ENCODE data around the gene NFS1. TPM values are rescaled to one million over a fixed set of nuclear protein-coding genes. Genes with fewer than 3 reads are reported as not detected.
A peak's percentile ranks its signal among the peaks of the same experiment; 100 is the strongest.
"Not testable (repeated sequence)": the region's sequence is repeated elsewhere in the genome, so short reads cannot be mapped to it uniquely, and the experiment has no call there.

NFS1 gene
- total RNA-seq, result 12.8 and 28.0 TPM in 2 replicates

DNA sequence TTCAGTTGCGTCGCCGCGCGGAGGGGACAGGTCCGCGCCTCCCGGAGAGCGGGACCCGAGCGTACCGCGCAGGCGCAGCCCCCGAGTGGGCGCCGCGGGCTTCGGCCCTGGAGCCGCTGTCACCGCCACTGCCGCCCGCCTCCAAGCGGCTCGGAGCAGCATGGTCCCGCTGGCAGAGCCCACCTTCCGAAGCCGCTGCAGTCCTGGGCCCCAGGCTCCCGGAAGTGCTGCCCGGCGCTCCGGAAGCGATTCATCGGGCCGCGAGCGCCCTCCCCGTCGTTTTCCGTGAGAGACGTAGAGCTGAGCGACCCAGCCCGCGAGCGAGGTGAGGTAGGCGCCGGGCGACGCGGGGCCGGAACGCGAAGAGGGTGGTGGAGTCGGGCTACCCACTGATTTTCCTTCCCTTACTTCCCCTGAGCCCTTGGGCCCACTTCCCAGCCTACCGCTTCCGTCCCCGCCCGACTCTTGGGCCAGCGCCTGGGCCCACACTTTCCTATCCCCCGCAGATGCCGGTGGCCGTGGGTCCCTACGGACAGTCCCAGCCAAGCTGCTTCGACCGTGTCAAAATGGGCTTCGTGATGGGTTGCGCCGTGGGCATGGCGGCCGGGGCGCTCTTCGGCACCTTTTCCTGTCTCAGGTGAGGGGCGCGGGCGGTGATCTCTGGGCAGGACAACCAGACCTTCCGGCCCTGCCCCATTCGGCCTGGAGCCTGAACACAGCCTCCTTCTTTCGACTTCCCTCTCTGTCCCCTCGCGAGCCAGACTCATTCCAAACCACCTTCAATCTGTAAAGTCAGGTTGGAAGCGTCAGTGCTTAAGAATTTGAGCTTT lies at the start of gene NFS1, which contains the start of gene ROMO1:
TSS of gene NFS1 (minus strand) at position 226 of the 830 bp plus-strand sequence. CDS start at position 162, 64 bp downstream.
TSS of gene ROMO1 (plus strand) at position 279 of the 830 bp plus-strand sequence. CDS start at position 507, 228 bp downstream.
- peak; percentile 89 for DNase-seq

DNA sequence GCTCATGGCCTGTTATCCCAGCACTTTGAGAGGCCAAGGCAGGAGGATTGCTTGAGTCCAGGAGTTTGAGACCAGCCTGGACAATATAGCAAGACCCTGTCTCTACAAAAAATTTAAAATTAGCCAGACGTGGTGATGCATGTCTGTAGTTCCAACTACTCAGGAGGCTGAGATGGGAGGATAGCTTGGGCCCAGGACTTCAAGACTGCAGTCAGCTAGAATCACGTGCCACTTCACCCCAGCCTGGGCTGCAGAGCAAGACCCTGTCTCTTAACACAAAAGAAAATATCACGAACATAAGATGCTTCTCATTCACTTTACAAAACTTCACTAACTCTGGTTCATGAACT lies 45.3 kb upstream of the NFS1 start:
- not testable (repeated sequence) for DNase-seq

DNA sequence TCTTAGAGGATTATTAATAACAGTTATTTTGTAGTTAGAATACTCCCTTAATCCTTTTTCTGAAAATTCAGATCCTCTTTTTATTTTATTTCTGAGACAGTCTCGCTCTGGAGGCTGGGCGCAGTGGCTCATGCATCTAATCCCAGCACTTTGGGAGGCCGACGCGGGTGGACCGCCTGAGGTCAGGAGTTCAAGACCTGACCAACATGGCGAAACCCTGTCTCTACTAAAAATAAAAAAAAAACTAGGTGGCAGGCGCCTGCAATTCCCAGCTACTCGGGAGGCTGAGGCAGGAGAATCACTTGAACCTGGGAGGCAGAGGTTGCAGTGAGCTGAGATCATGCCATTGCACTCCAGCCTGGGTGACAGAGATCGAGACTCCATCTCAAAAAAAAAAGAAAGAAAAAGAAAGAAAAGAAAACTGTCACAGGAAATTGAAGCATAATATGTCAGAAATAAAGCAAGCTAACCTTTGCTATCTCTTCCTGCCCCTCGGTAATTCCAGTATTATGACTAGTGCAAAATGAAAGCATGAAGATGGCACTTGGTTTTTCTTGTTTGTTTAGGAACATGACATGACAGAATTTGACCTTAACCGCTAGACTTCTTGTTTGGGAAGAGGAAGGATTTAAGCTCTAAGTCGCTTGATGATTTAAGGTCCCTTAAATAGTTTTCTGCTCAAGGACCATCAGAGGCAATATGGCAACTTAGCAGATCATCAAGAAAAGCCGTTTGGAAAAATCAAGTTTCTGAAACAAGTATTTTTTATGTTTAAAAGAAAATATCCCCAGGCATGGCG lies 44.7 kb upstream of the NFS1 start:
- peak; percentile 35 for DNase-seq

GRCh38 chr20:35742741-35743523 lies 43.8 kb upstream of the NFS1 start:
- peak; percentile 49 for DNase-seq

DNA sequence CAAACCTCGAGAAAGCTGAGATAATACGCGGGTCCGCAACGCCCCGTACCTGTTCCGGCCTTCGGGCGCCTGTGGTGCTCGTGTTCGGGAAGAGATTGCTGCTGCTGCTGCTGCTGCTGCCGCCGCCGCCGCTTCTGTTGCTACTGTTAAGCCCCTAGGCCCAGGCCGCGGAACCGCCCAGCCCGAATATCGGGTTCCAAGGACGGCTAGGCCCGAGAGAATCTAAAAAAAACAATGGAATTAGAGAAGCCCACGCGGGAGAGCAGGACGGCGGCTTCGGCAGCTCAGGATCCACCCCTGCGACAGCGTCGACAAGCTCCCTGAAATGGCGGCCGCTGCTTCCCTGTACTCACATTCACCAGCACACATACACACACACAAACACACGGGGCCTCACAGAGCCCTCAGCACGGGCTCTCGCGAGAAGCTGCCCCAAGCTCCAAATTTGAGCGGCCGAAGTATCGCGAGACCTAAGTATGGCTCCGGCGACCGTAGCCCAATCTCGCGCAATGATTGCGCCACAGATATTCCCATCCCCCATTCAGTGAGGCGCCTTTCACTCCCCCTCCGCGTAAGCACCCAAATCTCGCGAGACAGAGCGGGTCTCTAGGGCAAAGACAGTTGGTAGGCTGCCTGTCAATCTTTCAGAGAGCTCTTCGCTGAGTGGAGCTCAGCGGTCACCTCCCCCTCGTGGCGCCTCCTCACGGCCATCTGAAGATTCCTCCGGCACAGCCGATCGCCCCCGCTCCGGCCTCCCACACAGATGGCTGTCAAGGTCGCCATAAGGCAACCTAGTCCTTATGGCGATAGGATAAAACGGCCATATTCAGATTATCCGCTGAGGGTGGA lies 43.0 kb upstream of the NFS1 start, which contains the start of gene RBM39:
TSS of gene RBM39 (minus strand) at position 369 of the 849 bp plus-strand sequence. CDS start 1,386 bp downstream, outside the sequence.
- peak; percentile 100 for DNase-seq

DNA sequence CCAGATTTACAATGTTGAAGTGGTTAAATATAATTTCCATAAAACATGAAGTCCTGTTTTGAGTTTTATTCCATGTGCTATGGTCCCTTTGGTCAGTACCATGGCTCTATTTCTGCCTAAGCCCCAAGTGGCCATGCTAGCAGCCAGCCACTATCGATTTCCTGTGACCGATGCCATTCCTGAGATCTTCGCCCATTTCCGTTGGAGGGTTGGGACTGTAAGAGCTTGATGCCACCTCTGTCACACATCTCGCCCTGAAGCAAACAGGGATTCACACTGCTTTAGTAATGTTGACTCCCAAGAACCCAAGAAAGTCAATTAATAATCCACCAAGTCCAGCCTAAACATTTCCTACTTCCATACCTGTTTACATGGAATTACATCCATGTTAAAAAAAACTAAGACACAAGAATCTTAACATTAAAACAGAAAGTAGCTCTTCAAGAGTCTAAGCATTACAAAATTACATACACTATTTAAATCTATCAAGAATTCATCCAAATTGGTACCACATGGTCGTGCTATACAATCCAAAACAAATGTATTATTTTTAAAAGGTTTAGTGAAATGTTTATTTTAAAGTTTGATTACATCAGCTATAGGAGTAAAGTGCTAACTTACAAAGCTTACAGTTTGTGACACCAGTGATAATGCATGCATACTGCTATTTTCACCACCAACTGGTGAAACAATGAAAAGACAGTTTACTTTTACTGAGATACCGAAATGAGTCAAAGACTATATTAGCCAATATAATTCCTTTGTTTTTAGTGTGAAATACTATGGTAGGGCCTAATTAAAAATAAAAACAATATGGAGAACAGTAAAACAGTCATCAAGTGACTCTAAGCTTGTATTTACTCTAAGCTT lies 40.4 kb upstream of the NFS1 start:
- peak; percentile 57 for DNase-seq

- no peak for DNase-seq
These were observed 39.4 kb upstream of the NFS1 start for GRCh38 chr20:35738410-35739179.

- no peak for DNase-seq
These were observed 38.7 kb upstream of the NFS1 start for GRCh38 chr20:35737865-35738333.

GRCh38 chr20:35735826-35736470 lies 36.8 kb upstream of the NFS1 start:
- no peak for DNase-seq

GRCh38 chr20:35734777-35735649 lies 35.9 kb upstream of the NFS1 start:
- no peak for DNase-seq

DNA sequence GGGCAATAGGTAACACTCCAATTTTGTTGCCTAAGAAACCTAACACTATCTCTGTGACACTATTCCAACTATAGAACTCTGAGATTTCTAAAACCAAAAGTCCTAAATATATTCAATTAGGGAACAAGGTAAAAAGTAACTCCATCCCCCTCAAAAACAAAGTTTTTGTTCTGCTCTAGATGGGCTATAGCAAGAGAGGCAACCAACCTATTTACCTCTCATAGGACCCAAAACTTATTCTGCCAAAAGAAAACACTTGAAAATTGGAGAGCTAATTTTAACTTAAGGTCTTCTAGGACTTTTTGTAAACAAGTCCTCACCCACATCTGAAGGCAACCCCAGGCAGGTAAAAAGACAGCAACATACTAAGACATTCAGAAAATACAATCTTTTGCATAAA lies 35.2 kb upstream of the NFS1 start:
- DNase-seq, result no peak

DNA sequence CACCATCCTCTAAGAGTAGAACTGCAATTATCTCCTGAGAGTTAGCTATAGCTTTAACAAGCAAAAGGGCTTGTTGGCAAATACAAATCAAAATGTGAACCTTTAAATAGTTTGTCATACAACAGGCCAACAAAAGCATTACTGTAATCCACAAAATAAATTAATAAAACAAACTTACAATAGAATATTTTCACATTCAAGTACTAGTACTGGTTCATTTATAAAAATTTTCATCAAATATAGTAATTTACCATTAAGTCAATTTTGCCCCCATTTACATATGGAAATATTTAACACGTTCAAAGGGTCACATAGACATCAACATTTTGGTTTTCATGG lies 33.5 kb upstream of the NFS1 start:
- no peak for DNase-seq

DNA sequence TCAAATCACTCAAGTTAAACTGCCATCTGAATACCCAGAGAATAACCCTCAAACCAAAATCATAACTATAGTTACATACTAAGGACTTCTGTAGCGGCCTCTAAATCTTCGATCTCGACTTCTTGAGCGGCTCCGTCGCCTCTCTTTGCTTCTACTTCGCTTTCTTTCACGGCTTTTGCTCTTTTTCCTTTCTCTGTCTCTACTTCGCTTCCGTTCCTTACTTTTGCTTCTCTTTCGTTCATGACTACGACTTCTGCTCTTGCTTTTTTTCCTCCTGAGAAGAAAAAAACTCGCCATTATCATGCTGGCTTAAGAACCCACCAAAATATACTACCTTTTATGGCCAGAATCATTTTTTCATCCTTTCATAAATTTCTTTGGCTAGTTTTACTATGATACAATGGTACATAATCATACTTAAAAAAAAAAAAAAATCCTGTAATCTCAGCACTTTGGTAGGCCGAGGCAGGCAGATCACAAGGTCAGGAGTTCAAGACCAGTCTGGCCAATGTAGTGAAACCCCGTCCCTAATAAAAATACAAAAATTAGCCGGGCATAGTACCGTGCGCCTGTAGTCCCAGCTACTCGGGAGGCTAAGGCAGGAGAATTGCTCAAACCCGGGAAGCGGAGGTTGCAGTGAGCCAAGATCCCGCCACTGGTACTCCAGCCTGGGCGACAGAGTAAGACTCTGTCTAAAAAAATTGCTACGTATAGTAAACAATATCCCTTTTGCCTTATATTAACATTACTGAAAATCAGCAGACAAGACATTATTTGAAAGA lies 32.9 kb upstream of the NFS1 start:
- DNase-seq, result no peak

DNA sequence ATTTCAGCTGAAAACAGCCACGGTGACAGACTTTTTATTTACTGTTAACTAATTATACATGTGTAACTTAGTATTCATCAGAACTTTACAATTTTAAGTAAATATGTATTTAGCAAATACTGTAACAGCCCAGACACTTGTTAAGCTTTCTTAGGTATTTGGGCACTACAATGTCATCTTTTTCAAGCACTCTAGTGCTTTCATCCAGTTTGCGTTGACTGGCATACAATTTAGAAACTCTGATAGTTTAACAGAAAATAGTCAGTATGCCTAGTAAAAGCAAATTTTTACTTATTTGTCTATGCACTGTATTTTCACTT lies 32.3 kb upstream of the NFS1 start:
- DNase-seq, result no peak

- no peak for DNase-seq
These were observed 31.7 kb upstream of the NFS1 start for GRCh38 chr20:35730583-35731468.

DNA sequence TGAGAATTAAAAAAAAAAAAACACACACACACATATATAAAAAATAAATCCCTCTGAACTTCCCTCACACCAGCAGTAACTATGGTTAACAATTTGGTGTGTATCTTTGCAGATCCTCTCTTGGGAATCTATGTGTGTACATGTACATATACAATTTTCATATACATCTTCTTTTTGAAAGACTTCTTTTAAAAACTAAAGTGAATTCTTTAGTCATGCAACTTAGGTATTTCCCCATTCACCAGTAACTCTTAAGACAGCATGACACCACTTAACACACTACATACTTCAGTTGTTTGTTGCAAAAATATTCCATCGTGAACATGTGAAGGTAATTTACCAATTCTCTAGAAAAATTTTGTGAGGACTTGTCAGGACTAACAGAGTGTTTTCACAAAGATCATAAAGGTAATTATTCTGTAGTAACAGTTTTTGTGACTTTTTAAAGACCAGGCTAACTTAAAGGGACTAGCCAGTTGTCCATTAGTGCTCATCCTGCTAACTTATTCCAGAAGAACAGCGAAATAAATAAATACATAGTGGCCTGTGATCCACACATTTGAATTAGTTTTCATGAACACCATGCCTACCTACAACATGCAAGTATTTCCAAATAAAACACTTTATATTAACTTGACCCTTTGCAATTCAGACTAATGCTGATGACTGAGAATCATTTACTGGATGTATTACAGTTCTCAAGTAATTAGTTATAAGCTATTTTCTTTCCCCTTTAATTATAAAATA lies 30.9 kb upstream of the NFS1 start:
- DNase-seq, result no peak
